GM21423 (cell line): ENCODE measurements around the gene SPATS1.
"Not testable (repeated sequence)": the region's sequence is repeated elsewhere in the genome, so short reads cannot be mapped to it uniquely, and the experiment has no call there.

Source experiments
- ATAC-seq: cut with Tn5 transposase; IDR thresholded peaks from one replicate; pipeline ENCODE4 v1.9.1; 2021; ENCODE audit warnings: mild to moderate bottlenecking, moderate library complexity; ENCODE audit not compliant: unreplicated experiment

SPATS1 gene

GRCh38 chr6:44341095-44341890 is 1.2 kb upstream of the SPATS1 start:
- ATAC-seq = no peak

GRCh38 chr6:44342052-44342451 is 398 bp upstream of the SPATS1 start:
- no peak for ATAC-seq

DNA sequence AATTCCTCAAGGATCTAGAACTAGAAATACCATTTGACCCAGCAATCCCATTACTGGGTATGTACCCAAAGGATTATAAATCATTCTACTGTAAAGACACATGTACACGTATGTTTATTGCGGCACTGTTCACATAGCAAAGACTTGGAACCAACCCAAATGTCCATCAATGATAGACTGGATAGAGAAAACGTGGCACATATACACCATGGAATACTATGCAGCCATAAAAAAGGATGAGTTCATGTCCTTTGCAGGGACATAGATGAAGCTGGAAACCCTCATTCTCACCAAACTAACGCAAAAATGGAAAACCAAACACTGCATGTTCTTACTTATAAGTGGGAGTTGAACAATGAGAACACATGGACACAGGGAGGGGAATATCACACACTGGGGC is 4.4 kb downstream of the SPATS1 start:
- ATAC-seq = not testable (repeated sequence)

- ATAC-seq = no peak
Observed at GRCh38 chr6:44349904-44350649, 7.6 kb downstream of the SPATS1 start.

- not testable (repeated sequence) for ATAC-seq
Observed at GRCh38 chr6:44350650-44350994, 8.2 kb downstream of the SPATS1 start.

GRCh38 chr6:44352259-44352658 is 9.8 kb downstream of the SPATS1 start:
- ATAC-seq = no peak

GRCh38 chr6:44353336-44353735 is 10.9 kb downstream of the SPATS1 start:
- no peak for ATAC-seq

GRCh38 chr6:44355640-44356039 is 13.2 kb downstream of the SPATS1 start:
- ATAC-seq = no peak

DNA sequence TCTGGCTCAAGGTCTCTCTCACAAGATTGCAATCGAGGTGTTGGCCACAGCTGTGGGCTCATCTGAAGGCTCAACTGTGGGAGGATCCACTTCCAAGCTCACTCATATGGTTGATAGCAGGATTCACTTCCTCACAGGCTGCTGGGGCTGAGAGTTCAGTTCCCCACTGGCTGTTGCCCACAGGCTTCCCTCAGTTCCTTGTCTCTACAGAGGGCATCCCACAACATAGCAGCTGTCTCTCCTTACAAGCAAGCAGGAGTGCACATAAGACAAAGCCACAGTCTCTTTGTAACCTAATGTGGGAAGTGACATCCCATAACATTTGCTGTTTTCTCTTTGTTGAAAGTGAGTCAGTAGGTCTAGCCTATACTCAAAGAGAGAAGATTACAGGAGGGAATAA is 14.0 kb downstream of the SPATS1 start:
- ATAC-seq = no peak

- no peak for ATAC-seq
Observed at GRCh38 chr6:44359973-44360372, 17.5 kb downstream of the SPATS1 start.

GRCh38 chr6:44361947-44362346 is 19.5 kb downstream of the SPATS1 start:
- ATAC-seq = no peak

- ATAC-seq = no peak
Observed at GRCh38 chr6:44363377-44363926, 21.0 kb downstream of the SPATS1 start.

DNA sequence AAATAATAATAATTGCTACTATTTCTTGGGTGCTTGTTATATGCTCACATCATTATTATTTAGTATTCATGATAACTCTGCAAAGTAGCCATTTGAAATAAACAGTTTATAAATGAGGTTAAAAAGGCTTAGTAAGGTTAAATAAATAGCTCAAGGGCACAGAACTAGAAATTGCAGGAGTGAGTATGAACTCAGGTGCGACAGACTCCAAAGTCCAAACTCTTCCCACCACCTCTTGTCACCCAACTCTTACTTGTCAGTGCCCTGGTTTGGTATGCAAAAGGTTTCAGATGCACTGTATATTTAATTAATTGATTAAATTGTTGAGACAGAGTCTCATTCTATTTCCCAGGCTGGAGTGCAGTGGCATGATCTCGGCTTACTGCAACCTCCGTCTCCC is 24.3 kb downstream of the SPATS1 start:
- no peak for ATAC-seq

DNA sequence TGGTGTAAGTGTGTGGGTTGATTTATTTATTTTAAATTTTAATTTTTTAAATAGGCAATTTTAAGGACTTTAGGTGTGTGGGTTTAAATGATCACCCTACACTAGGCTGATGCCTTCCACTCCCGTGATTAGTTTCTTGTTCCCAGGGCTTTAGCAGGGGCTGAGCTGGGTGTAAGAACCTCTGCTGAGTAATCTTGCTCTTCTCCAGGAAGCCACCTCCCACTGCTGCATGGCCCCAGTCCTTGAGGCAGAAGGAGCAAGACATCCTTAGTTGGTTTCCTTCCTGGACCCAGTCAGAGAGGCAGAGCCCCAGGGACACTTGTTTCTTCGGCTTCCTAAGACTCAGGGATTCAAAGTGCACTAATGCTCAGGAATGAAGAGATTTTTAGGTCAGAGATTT is 25.2 kb downstream of the SPATS1 start:
- no peak for ATAC-seq

GRCh38 chr6:44373051-44373450 is 30.6 kb downstream of the SPATS1 start:
- no peak for ATAC-seq

- no peak for ATAC-seq
Observed at GRCh38 chr6:44373787-44374186, 31.3 kb downstream of the SPATS1 start.

- no peak for ATAC-seq
Observed at GRCh38 chr6:44375071-44375470, 32.6 kb downstream of the SPATS1 start.

DNA sequence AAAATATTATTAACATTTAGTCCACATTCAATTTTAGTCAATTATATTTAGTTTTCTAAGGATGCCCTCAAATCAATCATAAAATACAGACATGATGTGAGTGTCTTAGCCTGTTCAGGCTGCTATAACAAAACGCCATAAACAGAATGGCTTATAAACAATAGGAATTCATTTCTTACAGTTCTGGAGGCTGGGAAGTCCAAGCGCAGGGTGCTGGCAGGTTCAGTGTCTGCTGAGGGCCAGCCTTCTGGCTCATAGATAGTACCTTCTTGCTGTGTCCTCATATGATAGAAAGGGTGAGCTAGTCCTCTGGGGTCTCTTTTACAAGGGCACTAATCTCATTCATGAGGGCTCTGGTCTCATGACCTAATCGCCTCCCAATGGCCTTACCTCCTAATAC is 35.0 kb downstream of the SPATS1 start:
- ATAC-seq = no peak

DNA sequence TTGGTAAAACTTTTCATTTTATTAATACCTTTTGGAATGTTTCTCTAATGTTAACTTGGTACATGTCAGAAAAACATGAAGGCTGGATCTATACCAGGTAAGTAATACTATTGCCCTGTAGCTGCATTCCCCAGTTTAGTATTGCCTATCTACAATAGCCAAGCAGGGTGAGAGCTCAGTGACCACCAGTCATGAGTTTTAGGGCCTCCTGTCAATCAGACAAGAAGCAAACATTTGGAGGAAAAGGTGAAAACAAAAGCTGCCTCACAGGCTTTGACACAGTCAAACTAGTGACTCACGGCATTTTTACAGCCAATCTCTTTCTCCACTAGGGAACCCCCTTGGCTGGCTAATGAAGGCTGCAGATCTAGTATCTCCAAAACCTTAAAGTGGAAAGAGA is 35.5 kb downstream of the SPATS1 start:
- ATAC-seq = no peak

DNA sequence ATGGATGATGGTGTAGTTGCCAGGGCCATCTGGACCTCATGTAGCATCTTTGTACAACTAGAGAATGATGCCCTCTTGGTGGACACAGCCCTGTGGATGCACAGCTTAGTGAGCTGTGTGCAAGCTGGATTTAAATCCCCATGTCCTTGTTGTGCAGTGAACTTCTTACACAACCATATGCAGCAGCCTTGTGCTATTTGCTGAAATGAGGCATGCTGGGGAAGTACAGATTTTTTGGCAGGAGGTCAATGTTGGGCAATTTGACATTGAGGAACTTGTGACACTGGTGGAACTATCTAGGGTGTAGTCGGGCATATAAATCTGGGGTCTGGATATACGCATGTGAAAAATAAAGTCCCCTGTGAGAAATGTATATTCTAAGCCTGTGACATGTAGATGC is 39.3 kb downstream of the SPATS1 start:
- ATAC-seq = no peak

- ATAC-seq = no peak
Observed at GRCh38 chr6:44386364-44386928, 44.0 kb downstream of the SPATS1 start.

DNA sequence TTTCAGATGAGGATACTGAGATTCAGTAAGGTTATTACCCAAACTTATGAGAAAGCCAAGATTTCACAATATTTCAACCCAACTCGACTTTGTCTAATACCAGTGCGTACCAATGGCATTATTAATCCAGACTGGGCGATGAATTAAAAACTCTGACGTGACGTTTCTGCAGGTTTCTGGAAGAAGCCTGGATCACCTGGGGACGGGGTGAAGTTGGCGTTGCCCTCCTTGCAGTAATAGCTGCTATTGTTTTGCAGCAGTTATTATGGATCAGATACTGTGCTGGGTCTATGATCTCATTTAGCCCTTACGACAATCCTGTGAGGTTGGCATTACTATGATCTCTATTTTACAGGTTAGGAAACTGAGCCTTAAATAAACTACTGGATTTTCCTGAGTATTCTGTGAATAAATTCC is 44.5 kb downstream of the SPATS1 start:
- ATAC-seq = no peak
